Effector memory CD8-positive, alpha-beta T cell (primary cell): Measurements from ENCODE around the gene CACNA1D.

Source experiments
- ATAC-seq: fragments of 150-1000 bp; cut with Tn5 transposase; replicated peaks from 2 replicates; pipeline ENCODE4 v1.10.0; 2021; ENCODE audit warnings: mild to moderate bottlenecking, moderate library complexity
- DNase-seq, 3 experiments: peaks; one replicate each; pipeline ENCODE4 v3.0.0; 2021
- H3K27ac Mint-ChIP-seq, 2 donors: one replicate each; pipeline ENCODE4 v1.8.0; 2022; ENCODE audit warnings: mild to moderate bottlenecking in 2 of 2, mixed read lengths in 2 of 2, moderate library complexity in 2 of 2
- H3K27me3 Mint-ChIP-seq, 2 donors: one replicate each; pipeline ENCODE4 v1.8.0; 2022; ENCODE audit warnings: mixed read lengths in 2 of 2
- H3K36me3 Mint-ChIP-seq: one replicate; pipeline ENCODE4 v1.8.0; 2022; ENCODE audit warnings: mild to moderate bottlenecking, moderate library complexity, mixed read lengths; ENCODE audit not compliant: insufficient read depth
- H3K4me1 Mint-ChIP-seq, 2 donors: one replicate each; pipeline ENCODE4 v1.8.0; 2022; ENCODE audit warnings: low read depth in 2 of 2, mixed read lengths in 2 of 2
- H3K4me3 Mint-ChIP-seq, 2 donors: one replicate each; pipeline ENCODE4 v1.8.0; 2022; ENCODE audit warnings: mild to moderate bottlenecking in 2 of 2, mixed read lengths in 2 of 2, moderate library complexity in 2 of 2
- H3K9me3 Mint-ChIP-seq, 2 donors: one replicate each; pipeline ENCODE4 v1.8.0; 2022; ENCODE audit warnings: mixed read lengths in 2 of 2

The CACNA1D gene

DNA sequence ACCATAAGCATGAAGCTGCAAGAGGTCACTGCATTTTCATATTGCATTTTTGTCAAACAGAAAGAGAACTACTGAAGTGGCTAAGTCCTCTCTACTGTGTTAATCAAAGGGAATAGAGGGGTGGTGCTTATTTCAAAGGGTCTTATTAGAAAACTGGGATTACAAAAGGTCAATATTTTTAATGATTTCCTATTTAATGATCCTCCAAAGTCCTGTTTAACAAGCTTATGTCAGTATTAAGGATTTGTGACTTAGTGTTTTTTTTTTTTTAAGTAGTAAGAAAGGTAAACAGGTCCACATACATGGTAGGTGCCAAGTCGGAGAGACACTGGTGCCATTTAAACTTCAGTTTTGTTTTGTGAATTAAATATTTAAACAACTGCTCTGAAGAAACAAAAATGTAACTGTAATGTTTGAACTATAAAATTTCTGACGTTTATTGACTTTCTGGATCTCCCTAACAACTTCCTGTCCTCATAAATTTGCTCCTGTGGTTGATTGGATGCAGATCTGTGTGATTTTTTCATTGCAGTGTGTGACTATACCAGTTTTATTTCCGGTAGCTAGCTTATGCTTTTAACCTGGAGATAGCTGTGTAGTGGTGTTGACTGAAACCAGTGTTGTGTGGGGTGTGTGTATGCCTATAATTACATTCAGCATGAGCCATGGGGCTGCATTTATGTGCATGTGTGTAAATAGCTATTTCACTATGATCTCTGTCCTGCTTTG lies 8.6 kb upstream of the CACNA1D start:
- H3K4me1 Mint-ChIP-seq = no peaks in the 10 kb centered on the region
- no peak overlapping the region for H3K4me3 Mint-ChIP-seq
- no peaks in the 10 kb centered on the region for H3K9me3 Mint-ChIP-seq
- no peaks in the 10 kb centered on the region for H3K36me3 Mint-ChIP-seq
- no peak for DNase-seq
- H3K27me3 Mint-ChIP-seq = peaks cover 14 to 35% of the 10 kb centered on the region in 2 donors
- no peak overlapping the region for H3K27ac Mint-ChIP-seq
- no peak for ATAC-seq

DNA sequence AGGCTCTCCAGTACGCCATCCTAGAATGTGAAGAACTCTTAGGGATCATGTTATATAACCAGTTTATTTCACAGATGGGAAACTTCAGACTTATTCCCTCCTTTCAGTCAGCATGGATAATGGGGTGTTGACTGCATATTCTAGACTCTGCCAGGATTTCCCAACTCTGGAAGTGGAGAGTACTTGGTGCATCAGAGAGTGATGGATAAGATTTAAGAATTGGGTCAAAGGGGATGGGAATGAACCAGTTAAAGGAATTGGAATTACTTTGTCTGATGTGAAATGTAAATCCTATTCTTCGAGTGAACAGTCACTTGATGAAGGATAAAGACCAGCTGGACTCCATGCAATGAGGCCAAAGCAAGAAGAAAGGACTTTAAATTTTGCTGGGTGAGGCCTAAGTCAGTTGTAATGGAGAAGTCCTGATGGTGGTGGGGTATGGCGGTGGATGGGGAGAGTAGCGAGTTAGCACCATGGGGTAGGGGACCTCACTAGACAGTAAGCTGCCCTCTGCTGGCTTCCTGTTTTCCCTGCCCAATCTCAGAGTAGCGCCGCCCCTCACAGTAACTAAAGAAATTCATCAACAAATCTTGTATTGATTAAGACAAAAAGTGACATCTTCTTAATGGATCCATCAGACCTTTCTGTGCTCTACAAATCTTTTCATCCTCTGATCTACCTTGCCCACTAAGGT lies 7.3 kb upstream of the CACNA1D start:
- no peaks in the 10 kb centered on the region for H3K36me3 Mint-ChIP-seq
- H3K9me3 Mint-ChIP-seq = no peaks in the 10 kb centered on the region
- no peak overlapping the region for H3K27ac Mint-ChIP-seq
- ATAC-seq = no peak
- peaks cover 16 to 34% of the 10 kb centered on the region in 2 donors for H3K27me3 Mint-ChIP-seq
- no peak overlapping the region for H3K4me3 Mint-ChIP-seq
- H3K4me1 Mint-ChIP-seq = no peaks in the 10 kb centered on the region
- DNase-seq = no peak

DNA sequence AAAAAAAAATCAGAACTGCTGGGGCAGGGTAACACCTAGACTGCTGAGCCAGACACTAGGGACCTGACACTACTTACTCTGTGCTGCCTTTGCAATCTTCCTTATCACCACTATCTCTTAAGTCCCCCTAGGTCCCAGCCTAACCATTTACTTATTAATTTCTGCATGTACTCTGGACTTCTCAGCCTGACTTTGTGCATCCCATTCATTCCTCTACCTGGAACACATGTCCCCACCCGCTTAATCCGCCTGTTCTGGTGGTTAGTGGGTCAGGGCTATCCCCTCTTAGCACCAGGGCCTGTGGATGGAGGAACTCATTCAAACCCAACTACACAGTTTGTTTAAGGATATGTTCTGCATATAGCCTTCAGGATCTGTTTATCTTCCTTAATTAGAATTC lies 5.0 kb upstream of the CACNA1D start:
- DNase-seq (no peak), ATAC-seq (no peak)
- no peak overlapping the region for H3K27ac Mint-ChIP-seq
- no peaks in the 10 kb centered on the region for H3K9me3 Mint-ChIP-seq
- peaks cover 28 to 43% of the 10 kb centered on the region in 2 donors for H3K27me3 Mint-ChIP-seq
- no peaks in the 10 kb centered on the region for H3K4me1 Mint-ChIP-seq
- H3K36me3 Mint-ChIP-seq = no peaks in the 10 kb centered on the region
- H3K4me3 Mint-ChIP-seq = no peak overlapping the region

DNA sequence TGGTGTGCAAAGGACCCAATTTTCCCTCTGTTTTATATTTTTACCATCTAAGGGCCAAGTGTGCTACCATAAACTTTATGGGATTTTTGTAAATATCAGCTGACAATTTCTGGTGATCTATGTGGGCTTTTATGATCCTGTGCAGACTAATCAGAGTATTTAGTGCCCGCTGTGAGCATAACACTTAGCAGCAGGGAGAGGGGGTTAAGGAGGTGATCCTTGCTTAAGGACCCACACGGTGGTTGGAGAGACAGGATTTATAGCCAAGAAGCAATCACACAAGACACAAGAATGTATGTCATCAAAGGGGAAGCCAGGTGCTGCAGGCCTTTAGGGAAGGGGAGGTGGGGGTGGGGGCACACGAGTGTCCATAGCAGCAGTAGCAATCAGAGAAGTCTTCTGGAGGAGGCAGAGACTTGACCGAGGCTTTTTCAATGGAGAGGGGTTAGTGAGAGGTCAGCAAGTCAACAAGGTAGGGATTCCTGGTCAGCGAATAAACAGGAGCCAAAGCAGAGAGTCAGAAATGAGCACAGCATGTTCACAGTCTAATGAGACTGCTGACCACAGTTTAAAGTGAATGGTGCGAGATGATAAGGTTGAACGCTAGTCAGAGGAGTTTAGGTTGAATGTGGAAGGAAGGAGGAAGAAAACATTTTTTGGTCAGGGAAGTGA lies 4.5 kb upstream of the CACNA1D start:
- DNase-seq (no peak), ATAC-seq (no peak)
- H3K9me3 Mint-ChIP-seq = no peaks in the 10 kb centered on the region
- H3K4me1 Mint-ChIP-seq = no peaks in the 10 kb centered on the region
- peaks cover 28 to 44% of the 10 kb centered on the region in 2 donors for H3K27me3 Mint-ChIP-seq
- no peak overlapping the region for H3K27ac Mint-ChIP-seq
- H3K36me3 Mint-ChIP-seq = no peaks in the 10 kb centered on the region
- H3K4me3 Mint-ChIP-seq = no peak overlapping the region

DNA sequence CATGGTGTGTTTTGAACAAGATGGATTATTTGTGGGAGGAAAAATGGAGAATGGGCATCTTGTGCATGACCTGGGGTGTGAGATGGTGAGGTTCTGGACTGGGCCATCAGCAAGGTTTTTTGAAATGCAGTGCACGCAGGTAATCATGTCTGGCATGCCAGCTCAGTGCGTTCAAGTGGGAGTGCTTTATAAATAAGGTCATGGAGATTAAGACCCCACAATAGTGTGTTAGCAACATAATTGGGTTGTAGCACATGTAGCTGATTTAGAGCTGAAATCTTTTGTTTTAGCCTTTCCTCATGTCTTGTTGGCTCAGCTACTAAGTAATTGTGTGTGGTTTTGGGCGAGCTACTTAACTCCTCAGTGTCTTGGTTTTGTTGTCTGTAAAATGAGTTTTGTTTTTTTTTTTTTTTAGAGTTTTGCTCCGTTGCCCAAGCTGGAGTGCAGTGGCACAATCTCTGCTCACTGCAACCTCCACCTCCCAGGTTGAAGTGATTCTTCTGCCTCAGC lies 3.9 kb upstream of the CACNA1D start:
- peaks cover 0 to 3% of the 10 kb centered on the region in 2 donors for H3K4me1 Mint-ChIP-seq
- DNase-seq = no peak
- no peak overlapping the region for H3K27ac Mint-ChIP-seq
- H3K36me3 Mint-ChIP-seq = no peaks in the 10 kb centered on the region
- H3K9me3 Mint-ChIP-seq = no peaks in the 10 kb centered on the region
- peaks cover 28 to 50% of the 10 kb centered on the region in 2 donors for H3K27me3 Mint-ChIP-seq
- ATAC-seq = no peak
- no peak overlapping the region for H3K4me3 Mint-ChIP-seq

DNA sequence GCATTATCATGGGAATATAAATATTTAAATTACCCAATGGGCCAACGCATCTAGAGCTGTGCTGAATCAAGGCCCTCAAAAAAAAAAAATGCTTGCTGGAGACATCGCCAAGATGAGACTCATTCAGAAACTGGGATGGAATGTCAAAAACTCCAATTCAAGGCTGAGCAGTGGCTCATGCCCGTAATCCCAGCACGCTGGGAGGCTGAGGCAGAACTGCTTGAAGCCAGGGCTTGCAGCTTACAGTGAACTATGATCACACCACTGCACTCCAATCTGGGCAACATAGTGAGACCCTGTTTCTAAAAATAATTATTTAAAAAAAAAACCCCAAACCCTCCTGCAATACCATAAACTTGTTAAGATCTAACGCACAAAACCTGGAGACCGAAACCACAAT lies 3.1 kb upstream of the CACNA1D start:
- peaks cover 35 to 58% of the 10 kb centered on the region in 2 donors for H3K27me3 Mint-ChIP-seq
- H3K4me1 Mint-ChIP-seq = peaks cover 0 to 5% of the 10 kb centered on the region in 2 donors
- DNase-seq = no peak
- no peak overlapping the region for H3K27ac Mint-ChIP-seq
- H3K9me3 Mint-ChIP-seq = no peaks in the 10 kb centered on the region
- no peak for ATAC-seq
- no peaks in the 10 kb centered on the region for H3K36me3 Mint-ChIP-seq
- no peak overlapping the region for H3K4me3 Mint-ChIP-seq

DNA sequence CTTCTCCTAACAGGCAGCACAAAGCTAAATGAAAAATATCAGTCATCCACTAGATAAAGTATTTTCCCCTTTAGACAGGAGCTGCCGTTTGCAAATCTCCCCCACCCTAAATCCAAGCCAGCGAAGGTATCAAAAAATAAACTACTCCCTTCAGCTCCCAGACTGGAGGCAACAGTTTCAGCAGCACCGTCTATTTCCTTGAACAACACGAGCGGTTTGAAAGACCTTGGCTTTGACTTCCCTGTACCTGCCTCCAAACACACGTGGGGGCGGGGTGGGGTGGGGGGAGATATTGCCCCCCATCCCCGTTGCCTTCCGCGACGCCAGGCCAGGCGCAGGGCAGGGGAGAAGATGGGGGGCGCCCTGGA lies 832 bp upstream of the CACNA1D start:
- peak overlapping the region; percentile 33 to 67 for H3K4me3 Mint-ChIP-seq
- peaks cover 0 to 5% of the 10 kb centered on the region in 2 donors for H3K4me1 Mint-ChIP-seq
- H3K9me3 Mint-ChIP-seq = no peaks in the 10 kb centered on the region
- no peak for DNase-seq
- no peak overlapping the region for H3K27ac Mint-ChIP-seq
- H3K27me3 Mint-ChIP-seq = peaks cover 58 to 81% of the 10 kb centered on the region in 2 donors
- no peak for ATAC-seq
- no peaks in the 10 kb centered on the region for H3K36me3 Mint-ChIP-seq

DNA sequence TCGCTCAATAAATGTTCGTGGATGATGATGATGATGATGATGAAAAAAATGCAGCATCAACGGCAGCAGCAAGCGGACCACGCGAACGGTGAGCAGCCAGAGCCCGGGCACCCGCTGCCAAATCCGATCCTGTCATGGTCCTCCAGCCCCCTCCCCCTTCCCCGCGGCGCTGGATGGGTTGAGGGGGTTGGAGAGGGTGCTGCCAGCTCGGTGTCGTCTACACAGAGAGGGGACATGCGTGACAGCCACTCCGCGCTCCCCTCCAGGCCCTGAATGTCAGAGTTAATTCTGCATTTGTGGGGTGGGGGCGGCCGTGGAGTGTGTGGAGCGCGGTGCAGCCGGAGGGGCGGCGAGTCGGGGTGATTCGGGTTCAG lies 722 bp downstream of the CACNA1D start:
- Mint-ChIP-seq H3K9me3 (no peaks in the 10 kb centered on the region), H3K4me1 (peaks cover 0 to 5% of the 10 kb centered on the region in 2 donors), H3K36me3 (no peaks in the 10 kb centered on the region), H3K4me3 (peak overlapping the region in 1 of 2 donors; percentile 68), H3K27me3 (peaks cover 60 to 84% of the 10 kb centered on the region in 2 donors), H3K27ac (no peak overlapping the region)
- DNase-seq = no peak
- ATAC-seq = no peak

DNA sequence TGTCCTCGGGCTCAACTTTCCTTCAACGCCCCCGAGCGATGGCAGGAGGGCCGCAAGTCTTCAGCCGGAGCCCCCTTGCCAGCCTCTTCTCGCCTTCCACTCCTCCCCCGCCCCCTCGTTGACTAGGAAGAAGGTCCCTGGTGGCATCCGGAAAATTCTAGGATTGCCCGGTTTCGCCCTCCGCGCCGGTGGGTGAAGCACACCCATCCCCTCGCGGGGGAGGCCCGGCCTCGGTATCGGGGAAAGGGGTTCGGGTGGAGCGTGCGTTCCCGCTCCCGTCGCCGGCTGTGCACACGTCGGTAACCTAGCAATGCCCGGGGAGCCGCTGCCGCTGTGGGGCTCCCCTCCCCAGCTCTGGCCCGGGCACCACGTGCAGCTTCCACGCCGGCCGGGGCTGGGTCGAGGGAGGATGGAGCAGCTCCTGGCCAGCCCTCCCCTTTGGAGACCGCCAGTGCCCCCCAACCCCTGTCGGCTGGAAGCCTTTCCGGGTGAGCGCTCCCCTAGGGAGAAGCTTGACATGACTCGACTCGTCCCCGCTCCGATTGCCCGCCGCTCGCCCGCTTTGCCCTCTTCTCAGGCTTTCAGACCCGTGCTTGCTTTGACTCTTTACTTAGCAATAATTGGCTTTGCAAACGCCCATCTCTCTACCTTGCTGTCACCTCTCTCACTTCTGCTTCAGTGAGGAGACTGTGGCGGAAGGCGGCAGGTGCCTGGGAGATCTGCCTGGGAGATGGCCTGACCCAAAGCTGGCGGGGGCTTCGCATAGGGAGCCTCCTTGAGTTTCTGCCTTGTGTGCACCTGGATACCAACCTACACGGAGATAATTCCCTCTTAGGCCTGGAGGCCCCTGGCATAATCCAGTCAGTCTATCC lies 1.3 kb downstream of the CACNA1D start:
- ATAC-seq (no peak), DNase-seq (no peak)
- Mint-ChIP-seq H3K4me3 (peak overlapping the region; percentile 1 to 68), H3K9me3 (no peaks in the 10 kb centered on the region), H3K4me1 (peaks cover 0 to 5% of the 10 kb centered on the region in 2 donors), H3K36me3 (no peaks in the 10 kb centered on the region), H3K27me3 (peaks cover 55 to 77% of the 10 kb centered on the region in 2 donors), H3K27ac (no peak overlapping the region)

DNA sequence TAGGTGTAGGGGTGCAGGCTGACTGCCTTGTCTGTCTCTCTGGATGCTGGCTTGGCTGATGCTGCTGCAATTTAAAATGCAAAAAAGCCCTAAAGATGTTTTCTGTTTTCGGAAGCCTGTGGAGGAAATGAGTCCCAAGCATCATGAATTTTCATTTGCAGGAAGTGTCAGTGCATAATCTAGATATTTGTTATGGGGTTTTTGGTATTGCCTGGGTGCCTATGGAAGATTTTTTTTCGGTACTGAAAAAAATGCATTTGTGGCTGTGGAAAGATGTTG lies 1.9 kb downstream of the CACNA1D start:
- ATAC-seq (no peak), DNase-seq (no peak)
- Mint-ChIP-seq H3K36me3 (no peaks in the 10 kb centered on the region), H3K4me3 (peak overlapping the region in 1 of 2 donors; percentile 1), H3K4me1 (peaks cover 0 to 5% of the 10 kb centered on the region in 2 donors), H3K27me3 (peaks cover 55 to 73% of the 10 kb centered on the region in 2 donors), H3K27ac (no peak overlapping the region), H3K9me3 (no peaks in the 10 kb centered on the region)

DNA sequence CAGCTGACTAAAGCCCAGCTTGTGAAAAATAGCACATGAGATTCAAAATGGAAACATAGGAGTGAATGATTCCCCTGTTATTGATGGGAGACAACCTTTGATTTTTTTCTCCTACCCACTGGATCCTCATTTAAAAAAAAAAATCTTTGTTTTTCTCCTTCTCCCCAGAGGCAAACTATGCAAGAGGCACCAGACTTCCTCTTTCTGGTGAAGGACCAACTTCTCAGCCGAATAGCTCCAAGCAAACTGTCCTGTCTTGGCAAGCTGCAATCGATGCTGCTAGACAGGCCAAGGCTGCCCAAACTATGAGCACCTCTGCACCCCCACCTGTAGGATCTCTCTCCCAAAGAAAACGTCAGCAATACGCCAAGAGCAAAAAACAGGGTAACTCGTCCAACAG lies 2.6 kb downstream of the CACNA1D start:
- H3K27ac Mint-ChIP-seq = no peak overlapping the region

DNA sequence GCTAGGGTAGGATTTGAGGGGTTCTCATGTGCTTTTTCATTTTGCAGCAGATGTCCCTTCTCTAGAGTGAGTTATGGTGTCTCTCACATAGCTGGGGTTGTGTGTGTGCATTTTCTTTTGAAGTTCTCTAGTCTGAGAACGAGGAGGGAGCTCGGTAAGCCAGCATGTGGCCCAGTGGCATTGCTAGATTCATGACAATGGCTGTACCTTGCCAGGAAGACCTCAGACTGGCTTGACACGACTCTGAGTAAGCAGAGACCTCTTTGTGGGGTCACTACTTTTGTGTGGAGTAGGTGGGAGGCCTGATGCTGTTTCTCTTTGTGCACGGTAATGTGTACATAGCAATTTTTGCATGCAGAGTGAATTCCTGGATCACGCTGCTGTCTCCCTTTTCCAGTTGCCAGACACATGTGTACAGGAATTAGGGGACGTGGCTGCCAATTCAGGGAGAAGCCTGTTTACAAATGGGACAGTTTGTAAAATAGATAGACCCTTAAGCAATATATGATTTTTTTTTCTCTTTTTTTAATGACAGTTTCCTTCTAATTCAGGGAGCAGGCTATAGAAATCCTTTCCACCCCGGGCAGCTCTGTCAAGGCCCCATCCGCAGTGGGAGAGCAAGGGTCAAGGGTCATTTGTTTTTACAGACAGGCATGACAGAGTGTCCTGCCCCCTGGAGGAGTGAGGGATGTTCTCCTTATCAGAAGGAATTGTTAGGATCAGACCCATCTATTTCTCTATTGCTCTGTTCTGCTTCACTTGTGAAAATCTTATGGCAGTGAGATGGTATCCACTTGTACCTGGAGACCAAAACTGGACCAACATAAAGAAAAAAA lies 4.6 kb downstream of the CACNA1D start:
- ATAC-seq (no peak), DNase-seq (no peak)
- no peaks in the 10 kb centered on the region for H3K9me3 Mint-ChIP-seq
- peaks cover 35 to 67% of the 10 kb centered on the region in 2 donors for H3K27me3 Mint-ChIP-seq
- H3K27ac Mint-ChIP-seq = no peak overlapping the region
- H3K4me1 Mint-ChIP-seq = peaks cover 0 to 5% of the 10 kb centered on the region in 2 donors
- H3K36me3 Mint-ChIP-seq = no peaks in the 10 kb centered on the region
- H3K4me3 Mint-ChIP-seq = no peak overlapping the region

More for the DNA sequence above, 2.6 kb downstream of the CACNA1D start:
- ATAC-seq (no peak), DNase-seq (no peak)
- Mint-ChIP-seq H3K36me3 (no peaks in the 10 kb centered on the region), H3K4me1 (peaks cover 0 to 5% of the 10 kb centered on the region in 2 donors), H3K4me3 (no peak overlapping the region), H3K27me3 (peaks cover 48 to 67% of the 10 kb centered on the region in 2 donors), H3K9me3 (no peaks in the 10 kb centered on the region)
